GM23338 (cell line): ENCODE measurements around the gene RNF13. TPM values are rescaled to one million over a fixed set of nuclear protein-coding genes. Genes with fewer than 3 reads are reported as not detected.
"Not testable (repeated sequence)": the region's sequence is repeated elsewhere in the genome, so short reads cannot be mapped to it uniquely, and the experiment has no call there.

ENCODE experiments used
- ATAC-seq: fragments of 200-7000 bp; cut with Tn5 transposase; 3 replicates; pipeline ENCODE4 v1.9.1; 2020
- DNase-seq: peaks from one replicate; pipeline ENCODE4 v3.0.0-alpha.2; 2015; ENCODE audit warnings: low spot score
- H2AFZ ChIP-seq: fragments of 200-600 bp; sonication (generic); 2 replicates; pipeline ENCODE4 v1.8.0; 2016; ENCODE audit warnings: antibody characterized with exemption, mild to moderate bottlenecking, moderate library complexity
- H3F3A ChIP-seq: fragments of 200-600 bp; sonication (generic); replicated peaks from 2 replicates; pipeline ENCODE4 v1.8.0; 2017; ENCODE audit warnings: antibody characterized with exemption, mixed run types, low read depth
- H3K27ac ChIP-seq: fragments of 200-600 bp; sonication (generic); 2 replicates; pipeline ENCODE4 v1.6.1; 2016; ENCODE audit warnings: low read depth
- H3K27me3 ChIP-seq: fragments of 200-600 bp; sonication (generic); 2 replicates; pipeline ENCODE4 v1.8.0; 2016; ENCODE audit warnings: mild to moderate bottlenecking, mixed run types, moderate library complexity; ENCODE audit not compliant: insufficient read depth
- H3K36me3 ChIP-seq: fragments of 200-600 bp; sonication (generic); 2 replicates; pipeline ENCODE4 v1.8.0; 2016; ENCODE audit warnings: mild to moderate bottlenecking; ENCODE audit not compliant: insufficient read depth
- H3K4me1 ChIP-seq: fragments of 200-600 bp; sonication (generic); 2 replicates; pipeline ENCODE4 v1.8.0; 2016; ENCODE audit warnings: mild to moderate bottlenecking, moderate library complexity; ENCODE audit not compliant: insufficient read depth
- H3K4me2 ChIP-seq: fragments of 200-600 bp; sonication (generic); 2 replicates; pipeline ENCODE4 v1.7.1; 2017; ENCODE audit warnings: mixed run types
- H3K4me3 ChIP-seq: fragments of 200-600 bp; sonication (generic); 2 replicates; pipeline ENCODE4 v1.6.1; 2016; ENCODE audit warnings: mixed run types
- H3K79me2 ChIP-seq: fragments of 200-600 bp; sonication (generic); replicated peaks from 2 replicates; pipeline ENCODE4 v1.8.0; 2017; ENCODE audit warnings: mild to moderate bottlenecking; ENCODE audit not compliant: insufficient read depth
- H3K9me2 ChIP-seq: fragments of 200-600 bp; sonication (generic); 2 replicates; pipeline ENCODE4 v1.8.0; 2017; ENCODE audit not compliant: insufficient read depth
- H4K20me1 ChIP-seq: fragments of 200-600 bp; sonication (generic); replicated peaks from 2 replicates; pipeline ENCODE4 v1.8.0; 2017; ENCODE audit warnings: mild to moderate bottlenecking; ENCODE audit not compliant: insufficient read depth
- H3K27ac Mint-ChIP-seq: 2 replicates; pipeline ENCODE4 v1.8.0; 2020; ENCODE audit warnings: inconsistent platforms, mild to moderate bottlenecking, moderate library complexity, mixed read lengths
- H3K27me3 Mint-ChIP-seq: 3 replicates; pipeline ENCODE4 v1.8.0; 2022; ENCODE audit warnings: low read depth, mild to moderate bottlenecking, moderate library complexity, mixed read lengths, inconsistent platforms; ENCODE audit not compliant: insufficient read depth, poor library complexity
- H3K36me3 Mint-ChIP-seq: 3 replicates; pipeline ENCODE4 v1.8.0; 2021; ENCODE audit warnings: low read depth, mild to moderate bottlenecking, inconsistent platforms, moderate library complexity, mixed read lengths
- H3K4me1 Mint-ChIP-seq: 3 replicates; pipeline ENCODE4 v1.8.0; 2020; ENCODE audit warnings: mild to moderate bottlenecking, inconsistent platforms, mixed read lengths
- H3K4me3 Mint-ChIP-seq: 3 replicates; pipeline ENCODE4 v1.8.0; 2021; ENCODE audit warnings: moderate library complexity, mild to moderate bottlenecking, inconsistent platforms, mixed read lengths
- H3K9me3 Mint-ChIP-seq: 3 replicates; pipeline ENCODE4 v1.8.0; 2020; ENCODE audit warnings: moderate library complexity, mild to moderate bottlenecking, inconsistent platforms, mixed read lengths
- EZH2 ChIP-seq: fragments of 200-600 bp; sonication (generic); IDR thresholded peaks from one replicate; pipeline ENCODE4 v1.8.0; 2017; ENCODE audit warnings: antibody characterized with exemption, mild to moderate bottlenecking, low read depth; ENCODE audit not compliant: unreplicated experiment
- JUNB ChIP-seq: IDR thresholded peaks from one replicate; pipeline ENCODE4 v1.6.1; 2016; ENCODE audit warnings: antibody characterized with exemption; ENCODE audit not compliant: unreplicated experiment
- NANOG ChIP-seq: IDR thresholded peaks from 2 replicates; pipeline ENCODE4 v1.6.1; 2016; ENCODE audit warnings: antibody characterized with exemption, borderline replicate concordance
- POLR2AphosphoS5 ChIP-seq: IDR thresholded peaks from 2 replicates; pipeline ENCODE4 v1.6.1; 2016; ENCODE audit warnings: antibody characterized with exemption, low read depth
- ZNF114 ChIP-seq: fragments of 250-450 bp; sonication (Bioruptor Pico); IDR thresholded peaks from 2 replicates; pipeline ENCODE4 v1.5.0; 2020; ENCODE audit warnings: mild to moderate bottlenecking, moderate library complexity
- ZNF331 ChIP-seq: fragments of 250-450 bp; sonication (Bioruptor Pico); IDR thresholded peaks from 2 replicates; pipeline ENCODE4 v1.5.0; 2020; ENCODE audit warnings: low read depth, mild to moderate bottlenecking, moderate library complexity
- polyA plus RNA-seq: library from polyadenylated mRNA; unstranded; fragments of >200 nt; fragmentation: Nextera tagmentation; extraction: Ambion mirVana; gene quantifications from 2 replicates; pipeline ENCODE4 v1.2.1, GENCODE V29; 2016
- total RNA-seq: library from RNA; depleted of rRNA; stranded (reverse); fragments of >200 nt; shearing (Covaris generic); gene quantifications from 2 replicates; pipeline ENCODE4 v1.2.3, GENCODE V29; 2014
- TF ChIP-seq, protein P1 (sequence below), 2 experiments: fragments of 200-600 bp in 1 of 2; sonication (generic) in 1 of 2; conservative IDR thresholded peaks; 2 replicates each; pipeline versions ENCODE4 v1.5.1 to v1.6.1; 2016 to 2017; ENCODE audit warnings: antibody characterized with exemption in 2 of 2, low read depth in 2 of 2, mild to moderate bottlenecking in 2 of 2, moderate library complexity in 1 of 2
- TF ChIP-seq, protein P2 (sequence below): fragments of 250-450 bp; sonication (Bioruptor Pico); IDR thresholded peaks from 2 replicates; pipeline ENCODE4 v1.5.0; 2020; ENCODE audit warnings: mild to moderate bottlenecking, moderate library complexity
- TF ChIP-seq, protein P3 (sequence below): IDR thresholded peaks from 2 replicates; pipeline ENCODE4 v1.6.1; 2016; ENCODE audit warnings: antibody characterized with exemption

RNF13 gene
- total and polyA plus RNA-seq, 2 experiments from 2014 or later, result 46.3 to 101 TPM

DNA sequence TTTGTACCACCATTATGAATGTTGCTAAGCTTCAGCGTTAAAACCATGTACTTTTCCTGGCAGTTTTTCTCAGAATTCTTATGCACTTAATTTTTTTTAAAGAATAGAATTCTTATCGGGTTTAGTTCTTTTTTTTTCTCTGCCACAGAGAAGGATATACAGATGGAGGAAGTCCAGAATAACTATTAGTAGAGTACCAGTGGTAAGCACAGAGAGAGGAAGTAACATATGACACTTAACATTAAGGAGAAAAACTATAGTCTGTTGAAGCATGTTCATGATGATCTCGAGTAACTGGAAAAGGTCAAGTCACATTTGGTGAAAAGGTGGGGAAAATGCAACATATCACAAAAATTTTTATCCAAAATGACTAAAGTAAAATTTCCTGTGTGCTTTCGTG lies 68.9 kb downstream of the RNF13 start:
- no peak overlapping the region for H3K4me2 ChIP-seq
- TF ChIP-seq NANOG (no peak), POLR2AphosphoS5 (no peak)
- no peak overlapping the region for H2AFZ ChIP-seq
- no peak for DNase-seq
- H3K9me3 Mint-ChIP-seq, result peaks cover 6% of the 10 kb centered on the region; the same call in 2 of the 3 replicates
- H3K36me3 ChIP-seq, result no peaks in the 10 kb centered on the region
- H3K27ac Mint-ChIP-seq, result no peak overlapping the region
- H3K9me2 ChIP-seq, result no peaks in the 10 kb centered on the region
- H3K4me1 ChIP-seq, result no peaks in the 10 kb centered on the region
- no peak overlapping the region for H3K4me3 Mint-ChIP-seq
- no peak overlapping the region for H3K4me3 ChIP-seq
- no peaks in the 10 kb centered on the region for H3K4me1 Mint-ChIP-seq
- H4K20me1 ChIP-seq, result peaks cover 7% of the 10 kb centered on the region
- peaks cover 9% of the 10 kb centered on the region for H3K36me3 Mint-ChIP-seq
- H3K27me3 Mint-ChIP-seq, result peaks cover 2% of the 10 kb centered on the region
- H3K27ac ChIP-seq, result no peak overlapping the region
- H3F3A ChIP-seq, result no peaks in the 10 kb centered on the region
- H3K79me2 ChIP-seq, result peaks cover 14% of the 10 kb centered on the region; the same call in 1 of the 2 replicates
- H3K27me3 ChIP-seq, result no peaks in the 10 kb centered on the region
- ATAC-seq, result no peak

DNA sequence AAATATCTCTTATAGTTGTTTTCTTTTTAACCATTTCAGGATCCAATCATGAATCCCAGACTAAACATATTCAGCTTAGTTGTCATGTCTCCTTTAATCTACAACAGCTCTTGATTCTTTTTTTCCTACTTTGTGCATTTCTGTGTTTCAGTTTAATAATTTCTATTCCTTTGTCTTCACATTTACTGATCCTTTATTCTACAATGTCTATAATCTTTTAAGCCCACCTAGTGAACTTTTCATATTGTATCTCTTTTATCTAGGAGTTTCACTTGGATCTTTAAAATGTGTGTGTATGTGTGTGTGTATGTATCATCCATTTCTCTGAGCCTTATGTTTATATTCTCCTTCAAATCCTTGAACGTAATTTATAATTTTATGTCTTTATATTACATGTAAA lies 70.1 kb downstream of the RNF13 start:
- peaks cover 2% of the 10 kb centered on the region for H3K27me3 Mint-ChIP-seq
- no peaks in the 10 kb centered on the region for H3K4me1 Mint-ChIP-seq
- H2AFZ ChIP-seq, result no peak overlapping the region
- no peak overlapping the region for H3K27ac Mint-ChIP-seq
- peaks cover 14% of the 10 kb centered on the region; the same call in 1 of the 2 replicates for H3K79me2 ChIP-seq
- no peak for ATAC-seq
- no peak overlapping the region for H3K27ac ChIP-seq
- H3K4me2 ChIP-seq, result no peak overlapping the region
- H3K4me1 ChIP-seq, result no peaks in the 10 kb centered on the region
- TF ChIP-seq ZNF331 (CRISPR knock-in tag), result no peak
- no peak for TF ChIP-seq JUNB
- no peak for TF ChIP-seq POLR2AphosphoS5
- TF ChIP-seq EZH2, result no peak
- no peak for TF ChIP-seq ZNF114 (CRISPR knock-in tag)
- TF ChIP-seq, protein P1, sequence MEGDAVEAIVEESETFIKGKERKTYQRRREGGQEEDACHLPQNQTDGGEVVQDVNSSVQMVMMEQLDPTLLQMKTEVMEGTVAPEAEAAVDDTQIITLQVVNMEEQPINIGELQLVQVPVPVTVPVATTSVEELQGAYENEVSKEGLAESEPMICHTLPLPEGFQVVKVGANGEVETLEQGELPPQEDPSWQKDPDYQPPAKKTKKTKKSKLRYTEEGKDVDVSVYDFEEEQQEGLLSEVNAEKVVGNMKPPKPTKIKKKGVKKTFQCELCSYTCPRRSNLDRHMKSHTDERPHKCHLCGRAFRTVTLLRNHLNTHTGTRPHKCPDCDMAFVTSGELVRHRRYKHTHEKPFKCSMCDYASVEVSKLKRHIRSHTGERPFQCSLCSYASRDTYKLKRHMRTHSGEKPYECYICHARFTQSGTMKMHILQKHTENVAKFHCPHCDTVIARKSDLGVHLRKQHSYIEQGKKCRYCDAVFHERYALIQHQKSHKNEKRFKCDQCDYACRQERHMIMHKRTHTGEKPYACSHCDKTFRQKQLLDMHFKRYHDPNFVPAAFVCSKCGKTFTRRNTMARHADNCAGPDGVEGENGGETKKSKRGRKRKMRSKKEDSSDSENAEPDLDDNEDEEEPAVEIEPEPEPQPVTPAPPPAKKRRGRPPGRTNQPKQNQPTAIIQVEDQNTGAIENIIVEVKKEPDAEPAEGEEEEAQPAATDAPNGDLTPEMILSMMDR (conservative IDR thresholded peaks at IDR 0.05; ENCODE audit: low read depth in 2 of 2), result no peak
- TF ChIP-seq, protein P2, sequence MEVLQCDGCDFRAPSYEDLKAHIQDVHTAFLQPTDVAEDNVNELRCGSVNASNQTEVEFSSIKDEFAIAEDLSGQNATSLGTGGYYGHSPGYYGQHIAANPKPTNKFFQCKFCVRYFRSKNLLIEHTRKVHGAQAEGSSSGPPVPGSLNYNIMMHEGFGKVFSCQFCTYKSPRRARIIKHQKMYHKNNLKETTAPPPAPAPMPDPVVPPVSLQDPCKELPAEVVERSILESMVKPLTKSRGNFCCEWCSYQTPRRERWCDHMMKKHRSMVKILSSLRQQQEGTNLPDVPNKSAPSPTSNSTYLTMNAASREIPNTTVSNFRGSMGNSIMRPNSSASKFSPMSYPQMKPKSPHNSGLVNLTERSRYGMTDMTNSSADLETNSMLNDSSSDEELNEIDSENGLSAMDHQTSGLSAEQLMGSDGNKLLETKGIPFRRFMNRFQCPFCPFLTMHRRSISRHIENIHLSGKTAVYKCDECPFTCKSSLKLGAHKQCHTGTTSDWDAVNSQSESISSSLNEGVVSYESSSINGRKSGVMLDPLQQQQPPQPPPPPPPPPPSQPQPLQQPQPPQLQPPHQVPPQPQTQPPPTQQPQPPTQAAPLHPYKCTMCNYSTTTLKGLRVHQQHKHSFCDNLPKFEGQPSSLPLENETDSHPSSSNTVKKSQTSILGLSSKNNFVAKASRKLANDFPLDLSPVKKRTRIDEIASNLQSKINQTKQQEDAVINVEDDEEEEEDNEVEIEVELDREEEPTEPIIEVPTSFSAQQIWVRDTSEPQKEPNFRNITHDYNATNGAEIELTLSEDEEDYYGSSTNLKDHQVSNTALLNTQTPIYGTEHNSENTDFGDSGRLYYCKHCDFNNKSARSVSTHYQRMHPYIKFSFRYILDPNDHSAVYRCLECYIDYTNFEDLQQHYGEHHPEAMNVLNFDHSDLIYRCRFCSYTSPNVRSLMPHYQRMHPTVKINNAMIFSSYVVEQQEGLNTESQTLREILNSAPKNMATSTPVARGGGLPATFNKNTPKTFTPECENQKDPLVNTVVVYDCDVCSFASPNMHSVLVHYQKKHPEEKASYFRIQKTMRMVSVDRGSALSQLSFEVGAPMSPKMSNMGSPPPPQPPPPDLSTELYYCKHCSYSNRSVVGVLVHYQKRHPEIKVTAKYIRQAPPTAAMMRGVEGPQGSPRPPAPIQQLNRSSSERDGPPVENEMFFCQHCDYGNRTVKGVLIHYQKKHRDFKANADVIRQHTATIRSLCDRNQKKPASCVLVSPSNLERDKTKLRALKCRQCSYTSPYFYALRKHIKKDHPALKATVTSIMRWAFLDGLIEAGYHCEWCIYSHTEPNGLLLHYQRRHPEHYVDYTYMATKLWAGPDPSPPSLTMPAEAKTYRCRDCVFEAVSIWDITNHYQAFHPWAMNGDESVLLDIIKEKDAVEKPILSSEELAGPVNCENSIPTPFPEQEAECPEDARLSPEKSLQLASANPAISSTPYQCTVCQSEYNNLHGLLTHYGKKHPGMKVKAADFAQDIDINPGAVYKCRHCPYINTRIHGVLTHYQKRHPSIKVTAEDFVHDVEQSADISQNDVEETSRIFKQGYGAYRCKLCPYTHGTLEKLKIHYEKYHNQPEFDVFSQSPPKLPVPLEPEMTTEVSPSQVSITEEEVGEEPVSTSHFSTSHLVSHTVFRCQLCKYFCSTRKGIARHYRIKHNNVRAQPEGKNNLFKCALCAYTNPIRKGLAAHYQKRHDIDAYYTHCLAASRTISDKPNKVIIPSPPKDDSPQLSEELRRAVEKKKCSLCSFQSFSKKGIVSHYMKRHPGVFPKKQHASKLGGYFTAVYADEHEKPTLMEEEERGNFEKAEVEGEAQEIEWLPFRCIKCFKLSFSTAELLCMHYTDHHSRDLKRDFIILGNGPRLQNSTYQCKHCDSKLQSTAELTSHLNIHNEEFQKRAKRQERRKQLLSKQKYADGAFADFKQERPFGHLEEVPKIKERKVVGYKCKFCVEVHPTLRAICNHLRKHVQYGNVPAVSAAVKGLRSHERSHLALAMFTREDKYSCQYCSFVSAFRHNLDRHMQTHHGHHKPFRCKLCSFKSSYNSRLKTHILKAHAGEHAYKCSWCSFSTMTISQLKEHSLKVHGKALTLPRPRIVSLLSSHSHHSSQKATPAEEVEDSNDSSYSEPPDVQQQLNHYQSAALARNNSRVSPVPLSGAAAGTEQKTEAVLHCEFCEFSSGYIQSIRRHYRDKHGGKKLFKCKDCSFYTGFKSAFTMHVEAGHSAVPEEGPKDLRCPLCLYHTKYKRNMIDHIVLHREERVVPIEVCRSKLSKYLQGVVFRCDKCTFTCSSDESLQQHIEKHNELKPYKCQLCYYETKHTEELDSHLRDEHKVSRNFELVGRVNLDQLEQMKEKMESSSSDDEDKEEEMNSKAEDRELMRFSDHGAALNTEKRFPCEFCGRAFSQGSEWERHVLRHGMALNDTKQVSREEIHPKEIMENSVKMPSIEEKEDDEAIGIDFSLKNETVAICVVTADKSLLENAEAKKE (CRISPR knock-in tag), result no peak
- TF ChIP-seq, protein P3, sequence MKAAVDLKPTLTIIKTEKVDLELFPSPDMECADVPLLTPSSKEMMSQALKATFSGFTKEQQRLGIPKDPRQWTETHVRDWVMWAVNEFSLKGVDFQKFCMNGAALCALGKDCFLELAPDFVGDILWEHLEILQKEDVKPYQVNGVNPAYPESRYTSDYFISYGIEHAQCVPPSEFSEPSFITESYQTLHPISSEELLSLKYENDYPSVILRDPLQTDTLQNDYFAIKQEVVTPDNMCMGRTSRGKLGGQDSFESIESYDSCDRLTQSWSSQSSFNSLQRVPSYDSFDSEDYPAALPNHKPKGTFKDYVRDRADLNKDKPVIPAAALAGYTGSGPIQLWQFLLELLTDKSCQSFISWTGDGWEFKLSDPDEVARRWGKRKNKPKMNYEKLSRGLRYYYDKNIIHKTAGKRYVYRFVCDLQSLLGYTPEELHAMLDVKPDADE, result no peak
- no peak for TF ChIP-seq NANOG
- peaks cover 9% of the 10 kb centered on the region for H3K36me3 Mint-ChIP-seq
- no peak for DNase-seq
- H3K36me3 ChIP-seq, result no peaks in the 10 kb centered on the region
- H4K20me1 ChIP-seq, result peaks cover 7% of the 10 kb centered on the region
- peaks cover 6% of the 10 kb centered on the region; the same call in 2 of the 3 replicates for H3K9me3 Mint-ChIP-seq
- H3F3A ChIP-seq, result no peaks in the 10 kb centered on the region
- no peaks in the 10 kb centered on the region for H3K9me2 ChIP-seq
- no peaks in the 10 kb centered on the region for H3K27me3 ChIP-seq
- H3K4me3 Mint-ChIP-seq, result no peak overlapping the region
- no peak overlapping the region for H3K4me3 ChIP-seq

DNA sequence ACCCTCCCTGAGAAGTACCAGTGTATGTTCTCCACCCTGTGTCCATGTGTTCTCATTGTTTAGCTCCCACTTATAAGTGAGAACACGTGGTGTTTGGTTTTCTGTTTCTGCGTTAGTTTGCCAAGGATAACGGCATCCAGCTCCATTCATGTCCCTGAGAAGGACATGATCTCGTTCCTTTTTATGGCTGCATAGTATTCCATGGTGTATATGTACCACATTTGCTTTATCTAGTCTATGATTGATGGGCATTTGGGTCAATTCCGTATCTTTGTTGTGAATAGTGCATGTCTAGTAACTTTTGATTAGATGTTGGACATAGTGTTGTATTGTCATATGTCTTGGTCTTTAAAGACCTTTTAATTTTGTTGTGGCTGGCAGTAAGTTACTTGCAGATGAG lies 70.8 kb downstream of the RNF13 start:
- H3K4me3 ChIP-seq, H4K20me1 ChIP-seq, ATAC-seq, H3K4me1 Mint-ChIP-seq, H3F3A ChIP-seq, H3K4me1 ChIP-seq, H3K36me3 Mint-ChIP-seq, DNase-seq, H3K4me2 ChIP-seq, H3K27ac Mint-ChIP-seq, H3K9me3 Mint-ChIP-seq, H3K27me3 ChIP-seq, H2AFZ ChIP-seq, H3K9me2 ChIP-seq, H3K27me3 Mint-ChIP-seq, H3K27ac ChIP-seq, H3K36me3 ChIP-seq, H3K4me3 Mint-ChIP-seq: not testable (repeated sequence)
- peaks cover 14% of the 10 kb centered on the region; the same call in 1 of the 2 replicates for H3K79me2 ChIP-seq
